SH-SY5Y (cell line): Measurements from ENCODE around the gene B3GALT5.

Experiments
- GATA2 ChIP-seq: IDR thresholded peaks from 2 replicates; pipeline ENCODE4 v1.6.1; 2011; ENCODE audit warnings: mild to moderate bottlenecking, low read depth, low read length
- GATA3 ChIP-seq: IDR thresholded peaks from 2 replicates; pipeline ENCODE4 v1.6.1; 2011; ENCODE audit warnings: low read depth, mild to moderate bottlenecking, low read length, moderate library complexity

GRCh38 chr21:39681845-39682244 is 69.1 kb downstream of the B3GALT5 start:
- TF ChIP-seq GATA2 (no peak), GATA3 (no peak)
